IMR-90 (cell line): ENCODE measurements around the gene GOT1. TPM values are rescaled to one million over a fixed set of nuclear protein-coding genes. Genes with fewer than 3 reads are reported as not detected.

ENCODE experiments used
- ATAC-seq: fragments of 200-7000 bp; cut with Tn5 transposase; 2 replicates; pipeline ENCODE4 v1.9.1; 2020; ENCODE audit warnings: low read depth, mild to moderate bottlenecking, moderate library complexity
- BruUV-seq: library from RNA; stranded (reverse); fragments of 400-500 nt; replicated peaks from 2 replicates; lab custom pipeline; 2021; lab: Mats Ljungman, UMichigan
- CTCF ChIA-PET: fragments of 300-600 bp; formaldehyde crosslinking; extraction: SDS; loops from one replicate; lab custom pipeline; 2021; ENCODE audit warnings: antibody characterized with exemption; lab: Yijun Ruan, JAX
- POLR2A ChIA-PET: fragments of 300-600 bp; sonication (Branson Sonifier 250); formaldehyde crosslinking; loops from one replicate; lab custom pipeline; 2022; ENCODE audit warnings: antibody characterized with exemption; ENCODE audit not compliant: unreplicated experiment; lab: Charles Lee
- DNase-seq: peaks from one replicate; pipeline ENCODE4 v3.0.0; 2013
- H2AFZ ChIP-seq: replicated peaks from 2 replicates; pipeline ENCODE3; 2013; ENCODE audit warnings: low read length, mild to moderate bottlenecking; ENCODE audit not compliant: poor library complexity
- H2AK5ac ChIP-seq: 2 replicates; pipeline ENCODE4 v1.6.1; 2013; ENCODE audit warnings: low read depth, low read length, inconsistent platforms
- H2AK9ac ChIP-seq: replicated peaks from 2 replicates; pipeline ENCODE3; 2013; ENCODE audit warnings: mild to moderate bottlenecking, low read depth, low read length, moderate library complexity; ENCODE audit not compliant: poor library complexity
- H2BK120ac ChIP-seq: 2 replicates; pipeline ENCODE4 v1.6.1; 2013; ENCODE audit warnings: low read depth, low read length, inconsistent platforms
- H2BK15ac ChIP-seq: 3 replicates; pipeline ENCODE4 v1.6.1; 2013; ENCODE audit warnings: low read depth, low read length, inconsistent platforms
- H2BK20ac ChIP-seq: 2 replicates; pipeline ENCODE4 v1.6.1; 2013; ENCODE audit warnings: low read depth, mild to moderate bottlenecking, inconsistent platforms, low read length, moderate library complexity
- H2BK5ac ChIP-seq: 2 replicates; pipeline ENCODE4 v1.6.1; 2013; ENCODE audit warnings: mild to moderate bottlenecking, low read depth, low read length, inconsistent platforms; ENCODE audit not compliant: poor library complexity, severe bottlenecking
- H3K14ac ChIP-seq: replicated peaks from 2 replicates; pipeline ENCODE4 v1.6.1; 2013; ENCODE audit warnings: low read depth, low read length, inconsistent platforms
- H3K18ac ChIP-seq: 2 replicates; pipeline ENCODE4 v1.6.1; 2013; ENCODE audit warnings: low read depth, low read length, control low read depth
- H3K23ac ChIP-seq: 2 replicates; pipeline ENCODE4 v1.6.1; 2013; ENCODE audit warnings: low read depth, low read length, inconsistent platforms
- H3K27ac ChIP-seq: 2 replicates; pipeline ENCODE4 v1.5.1; 2013; ENCODE audit warnings: mild to moderate bottlenecking, control low read depth, low read length; ENCODE audit not compliant: insufficient read depth
- H3K27me3 ChIP-seq: 2 replicates; pipeline ENCODE4 v1.6.1; 2013; ENCODE audit warnings: low read length; ENCODE audit not compliant: control insufficient read depth, insufficient read depth
- H3K36me3 ChIP-seq: 2 replicates; pipeline ENCODE4 v1.6.1; 2013; ENCODE audit warnings: low read length, mixed read lengths; ENCODE audit not compliant: control insufficient read depth, insufficient read depth
- H3K4ac ChIP-seq: 2 replicates; pipeline ENCODE4 v1.6.1; 2013; ENCODE audit warnings: low read depth, low read length, inconsistent platforms
- H3K4me1 ChIP-seq: 2 replicates; pipeline ENCODE4 v1.6.1; 2013; ENCODE audit warnings: low read length, mixed read lengths; ENCODE audit not compliant: control insufficient read depth, insufficient read depth
- H3K4me2 ChIP-seq: 2 replicates; pipeline ENCODE4 v1.6.1; 2013; ENCODE audit warnings: low read depth, mild to moderate bottlenecking, control low read depth, low read length, moderate library complexity
- H3K4me3 ChIP-seq: 2 replicates; pipeline ENCODE4 v1.5.1; 2013; ENCODE audit warnings: low read depth, mild to moderate bottlenecking, control low read depth, low read length, moderate library complexity; ENCODE audit not compliant: insufficient read depth
- H3K56ac ChIP-seq: 2 replicates; pipeline ENCODE4 v1.6.1; 2013; ENCODE audit warnings: low read length, inconsistent platforms; ENCODE audit not compliant: insufficient read depth; ENCODE audit errors: extremely low read depth
- H3K79me1 ChIP-seq, 2 experiments: 2 replicates each; pipeline ENCODE4 v1.6.1; 2013; ENCODE audit warnings: low read length in 2 of 2, inconsistent platforms in 1 of 2, low read depth in 1 of 2
- H3K9ac ChIP-seq: 2 replicates; pipeline ENCODE4 v1.6.1; 2013; ENCODE audit warnings: low read depth, low read length, control low read depth
- H3K9me1 ChIP-seq: 2 replicates; pipeline ENCODE4 v1.6.1; 2013; ENCODE audit warnings: low read length, inconsistent platforms; ENCODE audit not compliant: insufficient read depth
- H3K9me3 ChIP-seq: 2 replicates; pipeline ENCODE4 v1.6.1; 2013; ENCODE audit warnings: low read length; ENCODE audit not compliant: control insufficient read depth, insufficient read depth
- H4K20me1 ChIP-seq: 2 replicates; pipeline ENCODE4 v1.6.1; 2013; ENCODE audit warnings: low read length, inconsistent platforms; ENCODE audit not compliant: insufficient read depth
- H4K5ac ChIP-seq: 2 replicates; pipeline ENCODE4 v1.6.1; 2013; ENCODE audit warnings: mild to moderate bottlenecking, low read depth, low read length, control low read depth
- H4K8ac ChIP-seq, 2 experiments: 2 replicates each; pipeline ENCODE4 v1.6.1; 2013; ENCODE audit warnings: low read depth in 2 of 2, low read length in 2 of 2, control low read depth in 1 of 2, inconsistent platforms in 1 of 2
- H4K91ac ChIP-seq: 2 replicates; pipeline ENCODE4 v1.6.1; 2013; ENCODE audit warnings: low read depth, low read length, inconsistent platforms; ENCODE audit not compliant: insufficient read depth
- CEBPB ChIP-seq: IDR thresholded peaks from 2 replicates; pipeline ENCODE4 v1.6.1; 2012; ENCODE audit warnings: low read depth, low read length, improper control_type of control experiment
- CHD1 ChIP-seq: IDR thresholded peaks from 2 replicates; pipeline ENCODE4 v1.6.1; 2012; ENCODE audit warnings: low read depth, low read length, improper control_type of control experiment
- MAZ ChIP-seq: IDR thresholded peaks from 2 replicates; pipeline ENCODE4 v1.6.1; 2012; ENCODE audit warnings: low read depth, mild to moderate bottlenecking, low read length, improper control_type of control experiment, moderate library complexity, borderline replicate concordance
- POLR2A ChIP-seq: IDR thresholded peaks from 2 replicates; pipeline ENCODE4 v1.6.1; 2012; ENCODE audit warnings: mild to moderate bottlenecking, low read depth, low read length
- RAD21 ChIP-seq: IDR thresholded peaks from 2 replicates; pipeline ENCODE4 v1.6.1; 2012; ENCODE audit warnings: low read length, improper control_type of control experiment
- SMC3 ChIP-seq: fragments of 150-350 bp; IDR thresholded peaks from 2 replicates; pipeline ENCODE4 v1.6.1; 2016; ENCODE audit warnings: low read depth, mild to moderate bottlenecking, antibody characterized with exemption, low read length, moderate library complexity
- WGBS, 2 experiments: methylation state at CpG; one replicate each; pipeline versions ENCODE4 v1.1.5 to v1.1.7; 2013; ENCODE audit warnings: missing lambda C conversion rate in 2 of 2; ENCODE audit not compliant: insufficient read length in 1 of 2; ENCODE audit errors: extremely low coverage in 2 of 2; 5-methylcytosine and 5-hydroxymethylcytosine counted together
- dilution Hi-C: fragments of 300-500 bp; cut with HindIII; formaldehyde crosslinking; loops from one replicate; pipeline ENCODE4 v1.14.3; 2018; ENCODE audit warnings: low sequenced_read_pairs; ENCODE audit not compliant: unreplicated experiment
- in situ Hi-C: fragments of 300-500 bp; cut with MboI; formaldehyde crosslinking; loops from 3 replicates; pipeline ENCODE4 v1.14.3; 2019; ENCODE audit warnings: low sequenced_read_pairs, inconsistent platforms, mixed read lengths
- intact Hi-C: fragments of 100-400 bp; cut with micrococcal nuclease; formaldehyde crosslinking; loops from 2 replicates; pipeline ENCODE4 v1.10.0; 2022
- polyA plus RNA-seq, 3 experiments: library from polyadenylated mRNA; depleted of rRNA; stranded (reverse); fragments of >200 nt; gene quantifications; 2 replicates each; pipeline ENCODE4 v1.2.3, GENCODE V29; 2012; ENCODE audit warnings: low replicate concordance in 1 of 3
- total RNA-seq: library from RNA; depleted of rRNA; stranded (reverse); fragments of >200 nt; gene quantifications from 2 replicates; pipeline ENCODE4 v1.2.3, GENCODE V29; 2012

Gene GOT1
- total and polyA plus RNA-seq, 2 of the 4 experiments (the other 2 are of a cell fraction), result 29.4 to 46.1 TPM

DNA sequence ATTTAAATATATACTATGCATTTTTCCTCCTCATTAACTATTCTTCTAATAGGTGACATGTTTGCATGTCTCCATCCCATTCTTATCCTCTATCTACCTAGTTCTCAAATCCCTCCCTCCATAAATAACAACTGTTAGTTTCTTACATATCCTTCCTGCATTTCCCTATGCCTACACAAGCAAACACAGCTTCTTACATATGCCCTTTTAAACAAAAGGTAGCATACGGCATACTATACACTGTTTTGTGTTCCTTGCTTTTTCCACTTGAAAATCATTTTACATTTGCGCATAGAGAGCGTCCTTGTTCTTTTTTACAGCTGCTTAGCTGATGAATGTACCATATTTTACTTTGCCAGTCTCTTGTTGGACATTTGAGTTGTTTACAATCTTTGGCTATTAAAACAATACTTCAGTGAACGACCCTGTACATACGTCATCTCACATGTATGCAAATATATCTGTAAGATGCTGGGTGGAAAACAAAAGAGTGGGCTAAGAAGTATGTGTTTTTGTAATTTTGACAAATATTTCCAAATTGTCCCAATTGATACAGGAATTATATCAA lies 7.8 kb downstream of the GOT1 start:
- Histone ChIP-seq H3K4me3 (no peak overlapping the region), H2BK20ac (no peak overlapping the region), H2AK5ac (no peak overlapping the region), H2AK9ac (no peak overlapping the region), H2BK15ac (no peak overlapping the region), H4K5ac (no peak overlapping the region), H4K91ac (no peak overlapping the region), H3K36me3 (peaks cover 22% of the 10 kb centered on the region), H3K18ac (no peak overlapping the region), H4K20me1 (no peaks in the 10 kb centered on the region), H3K27me3 (no peaks in the 10 kb centered on the region), H4K8ac (no peak overlapping the region), H3K27ac (no peak overlapping the region), H3K9me1 (no peaks in the 10 kb centered on the region), H3K4ac (no peak overlapping the region), H3K14ac (no peak overlapping the region), H3K56ac (no peak overlapping the region), H2BK120ac (no peak overlapping the region), H3K9me3 (no peaks in the 10 kb centered on the region), H3K23ac (no peak overlapping the region), H3K9ac (no peak overlapping the region), H3K4me2 (no peak overlapping the region), H2AFZ (no peak overlapping the region), H3K4me1 (no peaks in the 10 kb centered on the region), H3K79me1 (peaks cover 9 to 25% of the 10 kb centered on the region in 2 experiments), H2BK5ac (no peak overlapping the region)
- ATAC-seq (no peak), DNase-seq (no peak)
- in situ Hi-C loops (no loop called here), intact Hi-C loops (no loop called here), dilution Hi-C loops (no loop called here)
- BruUV-seq, result no TSS peak
- ChIA-PET POLR2A (no interaction called here), CTCF (no interaction called here)
- no CpG with 5 or more reads among the region's 5 CpGs for WGBS, 2 experiments
- no peak for TF ChIP-seq SMC3
- TF ChIP-seq MAZ, result no peak
- no peak for TF ChIP-seq RAD21
- no peak for TF ChIP-seq CHD1
- TF ChIP-seq POLR2A, result no peak
- no peak for TF ChIP-seq CEBPB
